Ovary (tissue), 3 donors: ENCODE measurements around the gene NLGN1.

Experiments used
- POLR2A ChIP-seq: fragments of 450-650 bp; IDR thresholded peaks from one replicate; pipeline ENCODE4 v1.6.1; 2017; ENCODE audit warnings: antibody characterized with exemption, mild to moderate bottlenecking, moderate library complexity
- TF ChIP-seq, protein P1 (sequence below), 3 donors: fragments of 450-650 bp in 2 of 3; fragments of 200-600 bp in 1 of 3; IDR thresholded peaks; one replicate each; pipeline versions ENCODE4 v1.5.1 to v1.8.0; 2016 to 2022; ENCODE audit warnings: antibody characterized with exemption in 3 of 3, mild to moderate bottlenecking in 1 of 3
- donor health status: DM: no; HTN: no; CAD: no.

DNA sequence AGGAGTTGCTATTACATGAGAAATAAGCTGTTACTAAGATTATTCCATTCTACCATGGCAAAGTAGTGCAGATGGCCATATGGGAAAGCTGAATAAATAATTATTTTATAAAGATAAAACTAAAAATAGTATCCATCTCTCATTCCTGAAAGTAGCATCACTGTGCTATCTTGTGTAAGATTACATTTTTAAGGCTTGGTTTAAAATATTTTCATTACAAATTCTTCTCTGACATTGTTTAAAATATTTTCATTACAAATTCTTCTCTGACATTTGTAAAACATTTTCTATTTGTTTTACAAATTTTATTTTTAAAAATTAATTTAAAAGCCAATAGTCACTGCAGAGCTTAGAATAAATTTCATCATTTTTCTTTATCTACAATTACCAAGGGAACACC, 796.1 kb downstream of the NLGN1 start:
- TF ChIP-seq, protein P1, sequence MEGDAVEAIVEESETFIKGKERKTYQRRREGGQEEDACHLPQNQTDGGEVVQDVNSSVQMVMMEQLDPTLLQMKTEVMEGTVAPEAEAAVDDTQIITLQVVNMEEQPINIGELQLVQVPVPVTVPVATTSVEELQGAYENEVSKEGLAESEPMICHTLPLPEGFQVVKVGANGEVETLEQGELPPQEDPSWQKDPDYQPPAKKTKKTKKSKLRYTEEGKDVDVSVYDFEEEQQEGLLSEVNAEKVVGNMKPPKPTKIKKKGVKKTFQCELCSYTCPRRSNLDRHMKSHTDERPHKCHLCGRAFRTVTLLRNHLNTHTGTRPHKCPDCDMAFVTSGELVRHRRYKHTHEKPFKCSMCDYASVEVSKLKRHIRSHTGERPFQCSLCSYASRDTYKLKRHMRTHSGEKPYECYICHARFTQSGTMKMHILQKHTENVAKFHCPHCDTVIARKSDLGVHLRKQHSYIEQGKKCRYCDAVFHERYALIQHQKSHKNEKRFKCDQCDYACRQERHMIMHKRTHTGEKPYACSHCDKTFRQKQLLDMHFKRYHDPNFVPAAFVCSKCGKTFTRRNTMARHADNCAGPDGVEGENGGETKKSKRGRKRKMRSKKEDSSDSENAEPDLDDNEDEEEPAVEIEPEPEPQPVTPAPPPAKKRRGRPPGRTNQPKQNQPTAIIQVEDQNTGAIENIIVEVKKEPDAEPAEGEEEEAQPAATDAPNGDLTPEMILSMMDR (IDR thresholded peaks at IDR 0.05) = no peak
- no peak for TF ChIP-seq POLR2A
